IMR-90 (cell line): ENCODE data around the gene NTSR1. TPM values are rescaled to one million over a fixed set of nuclear protein-coding genes. Genes with fewer than 3 reads are reported as not detected.

Source experiments
- ATAC-seq: fragments of 200-7000 bp; cut with Tn5 transposase; 2 replicates; pipeline ENCODE4 v1.9.1; 2020; ENCODE audit warnings: low read depth, mild to moderate bottlenecking, moderate library complexity
- BruUV-seq: library from RNA; stranded (reverse); fragments of 400-500 nt; replicated peaks from 2 replicates; lab custom pipeline; 2021; lab: Mats Ljungman, UMichigan
- CTCF ChIA-PET: fragments of 300-600 bp; formaldehyde crosslinking; extraction: SDS; loops from one replicate; lab custom pipeline; 2021; ENCODE audit warnings: antibody characterized with exemption; lab: Yijun Ruan, JAX
- POLR2A ChIA-PET: fragments of 300-600 bp; sonication (Branson Sonifier 250); formaldehyde crosslinking; loops from one replicate; lab custom pipeline; 2022; ENCODE audit warnings: antibody characterized with exemption; ENCODE audit not compliant: unreplicated experiment; lab: Charles Lee
- DNase-seq: peaks from one replicate; pipeline ENCODE4 v3.0.0; 2013
- H2AFZ ChIP-seq: replicated peaks from 2 replicates; pipeline ENCODE3; 2013; ENCODE audit warnings: low read length, mild to moderate bottlenecking; ENCODE audit not compliant: poor library complexity
- H2AK5ac ChIP-seq: 2 replicates; pipeline ENCODE4 v1.6.1; 2013; ENCODE audit warnings: low read depth, low read length, inconsistent platforms
- H2AK9ac ChIP-seq: replicated peaks from 2 replicates; pipeline ENCODE3; 2013; ENCODE audit warnings: mild to moderate bottlenecking, low read depth, low read length, moderate library complexity; ENCODE audit not compliant: poor library complexity
- H2BK120ac ChIP-seq: 2 replicates; pipeline ENCODE4 v1.6.1; 2013; ENCODE audit warnings: low read depth, low read length, inconsistent platforms
- H2BK15ac ChIP-seq: 3 replicates; pipeline ENCODE4 v1.6.1; 2013; ENCODE audit warnings: low read depth, low read length, inconsistent platforms
- H2BK20ac ChIP-seq: 2 replicates; pipeline ENCODE4 v1.6.1; 2013; ENCODE audit warnings: low read depth, mild to moderate bottlenecking, inconsistent platforms, low read length, moderate library complexity
- H2BK5ac ChIP-seq: 2 replicates; pipeline ENCODE4 v1.6.1; 2013; ENCODE audit warnings: mild to moderate bottlenecking, low read depth, low read length, inconsistent platforms; ENCODE audit not compliant: poor library complexity, severe bottlenecking
- H3K14ac ChIP-seq: replicated peaks from 2 replicates; pipeline ENCODE4 v1.6.1; 2013; ENCODE audit warnings: low read depth, low read length, inconsistent platforms
- H3K18ac ChIP-seq: 2 replicates; pipeline ENCODE4 v1.6.1; 2013; ENCODE audit warnings: low read depth, low read length, control low read depth
- H3K23ac ChIP-seq: 2 replicates; pipeline ENCODE4 v1.6.1; 2013; ENCODE audit warnings: low read depth, low read length, inconsistent platforms
- H3K27ac ChIP-seq: 2 replicates; pipeline ENCODE4 v1.5.1; 2013; ENCODE audit warnings: mild to moderate bottlenecking, control low read depth, low read length; ENCODE audit not compliant: insufficient read depth
- H3K27me3 ChIP-seq: 2 replicates; pipeline ENCODE4 v1.6.1; 2013; ENCODE audit warnings: low read length; ENCODE audit not compliant: control insufficient read depth, insufficient read depth
- H3K36me3 ChIP-seq: 2 replicates; pipeline ENCODE4 v1.6.1; 2013; ENCODE audit warnings: low read length, mixed read lengths; ENCODE audit not compliant: control insufficient read depth, insufficient read depth
- H3K4ac ChIP-seq: 2 replicates; pipeline ENCODE4 v1.6.1; 2013; ENCODE audit warnings: low read depth, low read length, inconsistent platforms
- H3K4me1 ChIP-seq: 2 replicates; pipeline ENCODE4 v1.6.1; 2013; ENCODE audit warnings: low read length, mixed read lengths; ENCODE audit not compliant: control insufficient read depth, insufficient read depth
- H3K4me2 ChIP-seq: 2 replicates; pipeline ENCODE4 v1.6.1; 2013; ENCODE audit warnings: low read depth, mild to moderate bottlenecking, control low read depth, low read length, moderate library complexity
- H3K4me3 ChIP-seq: 2 replicates; pipeline ENCODE4 v1.5.1; 2013; ENCODE audit warnings: low read depth, mild to moderate bottlenecking, control low read depth, low read length, moderate library complexity; ENCODE audit not compliant: insufficient read depth
- H3K56ac ChIP-seq: 2 replicates; pipeline ENCODE4 v1.6.1; 2013; ENCODE audit warnings: low read length, inconsistent platforms; ENCODE audit not compliant: insufficient read depth; ENCODE audit errors: extremely low read depth
- H3K79me1 ChIP-seq, 2 experiments: 2 replicates each; pipeline ENCODE4 v1.6.1; 2013; ENCODE audit warnings: low read length in 2 of 2, inconsistent platforms in 1 of 2, low read depth in 1 of 2
- H3K9ac ChIP-seq: 2 replicates; pipeline ENCODE4 v1.6.1; 2013; ENCODE audit warnings: low read depth, low read length, control low read depth
- H3K9me1 ChIP-seq: 2 replicates; pipeline ENCODE4 v1.6.1; 2013; ENCODE audit warnings: low read length, inconsistent platforms; ENCODE audit not compliant: insufficient read depth
- H3K9me3 ChIP-seq: 2 replicates; pipeline ENCODE4 v1.6.1; 2013; ENCODE audit warnings: low read length; ENCODE audit not compliant: control insufficient read depth, insufficient read depth
- H4K20me1 ChIP-seq: 2 replicates; pipeline ENCODE4 v1.6.1; 2013; ENCODE audit warnings: low read length, inconsistent platforms; ENCODE audit not compliant: insufficient read depth
- H4K5ac ChIP-seq: 2 replicates; pipeline ENCODE4 v1.6.1; 2013; ENCODE audit warnings: mild to moderate bottlenecking, low read depth, low read length, control low read depth
- H4K8ac ChIP-seq, 2 experiments: 2 replicates each; pipeline ENCODE4 v1.6.1; 2013; ENCODE audit warnings: low read depth in 2 of 2, low read length in 2 of 2, control low read depth in 1 of 2, inconsistent platforms in 1 of 2
- H4K91ac ChIP-seq: 2 replicates; pipeline ENCODE4 v1.6.1; 2013; ENCODE audit warnings: low read depth, low read length, inconsistent platforms; ENCODE audit not compliant: insufficient read depth
- BHLHE40 ChIP-seq: fragments of 150-350 bp; IDR thresholded peaks from 2 replicates; pipeline ENCODE4 v1.6.1; 2016; ENCODE audit warnings: mild to moderate bottlenecking, low read depth, low read length
- CEBPB ChIP-seq: IDR thresholded peaks from 2 replicates; pipeline ENCODE4 v1.6.1; 2012; ENCODE audit warnings: low read depth, low read length, improper control_type of control experiment
- CHD1 ChIP-seq: IDR thresholded peaks from 2 replicates; pipeline ENCODE4 v1.6.1; 2012; ENCODE audit warnings: low read depth, low read length, improper control_type of control experiment
- FOS ChIP-seq: fragments of 150-350 bp; IDR thresholded peaks from 2 replicates; pipeline ENCODE4 v1.6.1; 2016; ENCODE audit warnings: low read depth, low read length
- MAFK ChIP-seq: IDR thresholded peaks from 2 replicates; pipeline ENCODE4 v1.6.1; 2012; ENCODE audit warnings: low read depth, low read length, improper control_type of control experiment
- MAZ ChIP-seq: IDR thresholded peaks from 2 replicates; pipeline ENCODE4 v1.6.1; 2012; ENCODE audit warnings: low read depth, mild to moderate bottlenecking, low read length, improper control_type of control experiment, moderate library complexity, borderline replicate concordance
- MXI1 ChIP-seq: IDR thresholded peaks from 2 replicates; pipeline ENCODE4 v1.6.1; 2012; ENCODE audit warnings: low read depth, mild to moderate bottlenecking, low read length, moderate library complexity, borderline replicate concordance
- NFE2L2 ChIP-seq: fragments of 150-350 bp; IDR thresholded peaks from 2 replicates; pipeline ENCODE4 v1.6.1; 2016; ENCODE audit warnings: low read depth, mild to moderate bottlenecking, low read length
- POLR2A ChIP-seq: IDR thresholded peaks from 2 replicates; pipeline ENCODE4 v1.6.1; 2012; ENCODE audit warnings: mild to moderate bottlenecking, low read depth, low read length
- RAD21 ChIP-seq: IDR thresholded peaks from 2 replicates; pipeline ENCODE4 v1.6.1; 2012; ENCODE audit warnings: low read length, improper control_type of control experiment
- SMC3 ChIP-seq: fragments of 150-350 bp; IDR thresholded peaks from 2 replicates; pipeline ENCODE4 v1.6.1; 2016; ENCODE audit warnings: low read depth, mild to moderate bottlenecking, antibody characterized with exemption, low read length, moderate library complexity
- WGBS, 2 experiments: methylation state at CpG; one replicate each; pipeline versions ENCODE4 v1.1.5 to v1.1.7; 2013; ENCODE audit warnings: missing lambda C conversion rate in 2 of 2; ENCODE audit not compliant: insufficient read length in 1 of 2; ENCODE audit errors: extremely low coverage in 2 of 2; 5-methylcytosine and 5-hydroxymethylcytosine counted together
- dilution Hi-C: fragments of 300-500 bp; cut with HindIII; formaldehyde crosslinking; loops from one replicate; pipeline ENCODE4 v1.14.3; 2018; ENCODE audit warnings: low sequenced_read_pairs; ENCODE audit not compliant: unreplicated experiment
- in situ Hi-C: fragments of 300-500 bp; cut with MboI; formaldehyde crosslinking; loops from 3 replicates; pipeline ENCODE4 v1.14.3; 2019; ENCODE audit warnings: low sequenced_read_pairs, inconsistent platforms, mixed read lengths
- intact Hi-C: fragments of 100-400 bp; cut with micrococcal nuclease; formaldehyde crosslinking; loops from 2 replicates; pipeline ENCODE4 v1.10.0; 2022
- polyA plus RNA-seq, 3 experiments: library from polyadenylated mRNA; depleted of rRNA; stranded (reverse); fragments of >200 nt; gene quantifications; 2 replicates each; pipeline ENCODE4 v1.2.3, GENCODE V29; 2012; ENCODE audit warnings: low replicate concordance in 1 of 3
- total RNA-seq: library from RNA; depleted of rRNA; stranded (reverse); fragments of >200 nt; gene quantifications from 2 replicates; pipeline ENCODE4 v1.2.3, GENCODE V29; 2012
- TF ChIP-seq, protein P1 (sequence below): conservative IDR thresholded peaks from 2 replicates; pipeline ENCODE4 v1.5.1; 2012; ENCODE audit warnings: mild to moderate bottlenecking, low read depth, low read length, improper control_type of control experiment
- TF ChIP-seq, protein P2 (sequence below): fragments of 150-350 bp; IDR thresholded peaks from 2 replicates; pipeline ENCODE4 v1.6.1; 2017; ENCODE audit warnings: mild to moderate bottlenecking, antibody characterized with exemption, low read length, low read depth

NTSR1 gene
- total and polyA plus RNA-seq, 2 of the 4 experiments (the other 2 are of a cell fraction): 0.54 to 1.8 TPM

GRCh38 chr20:62701161-62702012 lies 7.2 kb upstream of the NTSR1 start (continued):
- TF ChIP-seq MAZ: no peak
- no peak for TF ChIP-seq FOS

DNA sequence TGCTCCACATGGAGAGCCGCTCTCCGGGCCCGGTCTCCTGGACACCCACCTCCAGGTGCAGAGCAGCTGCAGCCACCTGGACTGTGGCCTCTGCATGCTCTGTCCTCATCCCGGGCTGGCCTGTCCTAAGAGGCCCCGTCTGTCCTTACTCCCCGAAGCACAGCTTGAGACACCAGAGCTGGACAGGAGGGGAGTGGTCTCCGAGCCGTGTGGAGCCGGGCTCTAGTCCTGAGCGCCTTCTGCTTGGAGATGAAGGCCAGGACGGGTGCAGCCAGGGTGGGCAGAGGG lies 6.7 kb upstream of the NTSR1 start:
- no peak for ATAC-seq
- Histone ChIP-seq H2AFZ (no peak overlapping the region), H3K36me3 (no peaks in the 10 kb centered on the region), H3K79me1 (no peaks in the 10 kb centered on the region), H4K8ac (no peak overlapping the region), H2BK5ac (no peak overlapping the region), H2BK120ac (no peak overlapping the region), H3K14ac (no peak overlapping the region), H2BK15ac (no peak overlapping the region), H3K4me3 (no peak overlapping the region), H3K9ac (no peak overlapping the region), H3K4me1 (peaks cover 15% of the 10 kb centered on the region), H2BK20ac (no peak overlapping the region), H3K9me1 (peaks cover 24% of the 10 kb centered on the region), H3K4ac (no peak overlapping the region), H3K4me2 (no peak overlapping the region), H3K56ac (no peak overlapping the region), H2AK9ac (no peak overlapping the region), H3K27ac (no peak overlapping the region), H2AK5ac (no peak overlapping the region; the same call in 1 of the 2 replicates), H4K5ac (no peak overlapping the region), H3K27me3 (peaks cover 3% of the 10 kb centered on the region; the same call in 1 of the 2 replicates), H3K18ac (no peak overlapping the region), H3K9me3 (no peaks in the 10 kb centered on the region), H4K20me1 (0 out of 2 replicates have a peak, but pooled peaks cover 3% of the 10 kb centered on the region), H3K23ac (no peak overlapping the region), H4K91ac (no peak overlapping the region; the same call in 1 of the 2 replicates)
- dilution Hi-C loops: no loop called here
- CTCF ChIA-PET: no interaction called here
- no peak for DNase-seq
- in situ Hi-C loops: no loop called here
- 93% methylated on average over 7 of the region's 11 CpGs; no CpG with 5 or more reads in 1 of the 2 experiments for WGBS, 2 experiments
- POLR2A ChIA-PET: no interaction called here
- intact Hi-C loops: no loop called here
- BruUV-seq: no TSS peak
- TF ChIP-seq NFE2L2 (no peak), MAFK (no peak), POLR2A (no peak), CEBPB (no peak), CHD1 (no peak), SMC3 (no peak), RAD21 (no peak), BHLHE40 (no peak), MXI1 (no peak), FOS (no peak)
- TF ChIP-seq, protein P1, sequence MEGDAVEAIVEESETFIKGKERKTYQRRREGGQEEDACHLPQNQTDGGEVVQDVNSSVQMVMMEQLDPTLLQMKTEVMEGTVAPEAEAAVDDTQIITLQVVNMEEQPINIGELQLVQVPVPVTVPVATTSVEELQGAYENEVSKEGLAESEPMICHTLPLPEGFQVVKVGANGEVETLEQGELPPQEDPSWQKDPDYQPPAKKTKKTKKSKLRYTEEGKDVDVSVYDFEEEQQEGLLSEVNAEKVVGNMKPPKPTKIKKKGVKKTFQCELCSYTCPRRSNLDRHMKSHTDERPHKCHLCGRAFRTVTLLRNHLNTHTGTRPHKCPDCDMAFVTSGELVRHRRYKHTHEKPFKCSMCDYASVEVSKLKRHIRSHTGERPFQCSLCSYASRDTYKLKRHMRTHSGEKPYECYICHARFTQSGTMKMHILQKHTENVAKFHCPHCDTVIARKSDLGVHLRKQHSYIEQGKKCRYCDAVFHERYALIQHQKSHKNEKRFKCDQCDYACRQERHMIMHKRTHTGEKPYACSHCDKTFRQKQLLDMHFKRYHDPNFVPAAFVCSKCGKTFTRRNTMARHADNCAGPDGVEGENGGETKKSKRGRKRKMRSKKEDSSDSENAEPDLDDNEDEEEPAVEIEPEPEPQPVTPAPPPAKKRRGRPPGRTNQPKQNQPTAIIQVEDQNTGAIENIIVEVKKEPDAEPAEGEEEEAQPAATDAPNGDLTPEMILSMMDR: no peak
- TF ChIP-seq, protein P2, sequence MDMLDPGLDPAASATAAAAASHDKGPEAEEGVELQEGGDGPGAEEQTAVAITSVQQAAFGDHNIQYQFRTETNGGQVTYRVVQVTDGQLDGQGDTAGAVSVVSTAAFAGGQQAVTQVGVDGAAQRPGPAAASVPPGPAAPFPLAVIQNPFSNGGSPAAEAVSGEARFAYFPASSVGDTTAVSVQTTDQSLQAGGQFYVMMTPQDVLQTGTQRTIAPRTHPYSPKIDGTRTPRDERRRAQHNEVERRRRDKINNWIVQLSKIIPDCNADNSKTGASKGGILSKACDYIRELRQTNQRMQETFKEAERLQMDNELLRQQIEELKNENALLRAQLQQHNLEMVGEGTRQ: no peak
